Gastrocnemius medialis (tissue), 4 donors: ENCODE results near the gene SNRPD3. TPM values are rescaled to one million over a fixed set of nuclear protein-coding genes. Genes with fewer than 3 reads are reported as not detected.

Source experiments
- ATAC-seq, 2 donors: fragments of 150-250 bp; one replicate each; pipeline ENCODE4 v1.9.1; 2016
- DNase-seq, 2 donors: peaks; one replicate each; pipeline ENCODE4 v3.0.0-alpha.2; 2019
- H3K27ac ChIP-seq, 4 donors: fragments of 200-600 bp; sonication (generic); 1 replicate in 1 of 4; 2 replicates in 3 of 4; pipeline ENCODE4 v1.5.1; 2016 to 2018; ENCODE audit warnings: mild to moderate bottlenecking in 2 of 4, moderate library complexity in 1 of 4
- H3K27me3 ChIP-seq, 3 donors: fragments of 200-600 bp; sonication (generic) in 2 of 3; 1 replicate in 1 of 3; 2 replicates in 2 of 3; pipeline versions ENCODE4 v1.5.1 to v1.6.0; 2016 to 2019; ENCODE audit warnings: mild to moderate bottlenecking in 1 of 3, moderate library complexity in 1 of 3
- H3K36me3 ChIP-seq, 2 donors: fragments of 200-600 bp; sonication (generic) in 1 of 2; one replicate each; pipeline ENCODE4 v1.5.1; 2017 to 2018
- H3K4me1 ChIP-seq, 2 donors: fragments of 200-600 bp; sonication (generic) in 1 of 2; one replicate each; pipeline ENCODE4 v1.5.1; 2016 to 2017; ENCODE audit warnings: mild to moderate bottlenecking in 2 of 2
- H3K4me3 ChIP-seq, 4 donors: fragments of 200-600 bp; sonication (generic) in 3 of 4; 1 replicate in 1 of 4; 2 replicates in 3 of 4; pipeline ENCODE4 v1.5.1; 2016 to 2019; ENCODE audit warnings: mild to moderate bottlenecking in 2 of 4
- H3K9me3 ChIP-seq, 3 donors: fragments of 200-600 bp; sonication (generic) in 2 of 3; 1 replicate in 1 of 3; 2 replicates in 2 of 3; pipeline ENCODE4 v1.5.1; 2016 to 2019
- POLR2A ChIP-seq, 2 donors: fragments of 450-650 bp; IDR thresholded peaks; one replicate each; pipeline ENCODE4 v1.6.1; 2017; ENCODE audit warnings: antibody characterized with exemption in 2 of 2, mild to moderate bottlenecking in 2 of 2, moderate library complexity in 2 of 2
- in situ Hi-C, 4 donors: fragments of 200-750 bp; cut with MboI; loops; one replicate each; pipeline versions ENCODE4 v1.15.0 to v1.8.0; 2017; ENCODE audit warnings: low sequenced_read_pairs in 4 of 4
- intact Hi-C: fragments of 100-400 bp; cut with DNase I; formaldehyde crosslinking; loops from one replicate; pipeline ENCODE4 v1.15.1; 2023; ENCODE audit warnings: low total_unique reads
- total RNA-seq, 4 donors: library from RNA; depleted of rRNA; stranded (reverse); fragments of >200 nt; gene quantifications; one replicate each; pipeline versions ENCODE4 v1.1.0 to v1.2.3, GENCODE V29; 2016
- TF ChIP-seq, protein P1 (sequence below), 5 experiments: fragments of 450-650 bp in 3 of 5; fragments of 200-600 bp in 2 of 5; sonication (generic) in 2 of 5; IDR thresholded peaks in 4 of 5; conservative IDR thresholded peaks in 1 of 5; 1 replicate in 4 of 5; 2 replicates in 1 of 5; pipeline ENCODE4 v1.5.1; 2016 to 2019; ENCODE audit warnings: antibody characterized with exemption in 5 of 5, mild to moderate bottlenecking in 3 of 5, moderate library complexity in 3 of 5

The SNRPD3 gene
- total RNA-seq, 4 donors from 2014 or later: 119 to 166 (median 145) TPM

DNA sequence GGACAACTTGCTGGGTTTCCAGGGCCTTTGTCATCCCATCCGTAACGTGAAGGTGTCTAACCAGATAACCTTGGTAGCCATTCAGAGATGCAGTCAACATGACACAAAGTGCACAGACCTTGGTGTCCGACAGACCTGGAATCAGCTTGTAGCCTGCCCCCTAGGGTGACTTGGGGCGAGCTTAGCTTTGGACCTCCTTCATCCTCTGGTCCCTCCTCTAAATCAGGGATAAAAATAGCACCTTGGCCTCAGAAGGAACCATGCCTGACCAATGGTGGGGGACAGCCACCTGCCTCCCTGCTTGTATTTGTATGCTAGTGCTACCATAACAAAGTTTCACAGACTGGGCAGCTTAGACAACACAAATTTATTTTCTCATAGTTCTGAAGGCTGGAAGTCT lies 3.7 kb downstream of the SNRPD3 start:
- no peak for DNase-seq
- no peak for TF ChIP-seq POLR2A (IDR thresholded peaks at IDR 0.05)
- TF ChIP-seq, protein P1, sequence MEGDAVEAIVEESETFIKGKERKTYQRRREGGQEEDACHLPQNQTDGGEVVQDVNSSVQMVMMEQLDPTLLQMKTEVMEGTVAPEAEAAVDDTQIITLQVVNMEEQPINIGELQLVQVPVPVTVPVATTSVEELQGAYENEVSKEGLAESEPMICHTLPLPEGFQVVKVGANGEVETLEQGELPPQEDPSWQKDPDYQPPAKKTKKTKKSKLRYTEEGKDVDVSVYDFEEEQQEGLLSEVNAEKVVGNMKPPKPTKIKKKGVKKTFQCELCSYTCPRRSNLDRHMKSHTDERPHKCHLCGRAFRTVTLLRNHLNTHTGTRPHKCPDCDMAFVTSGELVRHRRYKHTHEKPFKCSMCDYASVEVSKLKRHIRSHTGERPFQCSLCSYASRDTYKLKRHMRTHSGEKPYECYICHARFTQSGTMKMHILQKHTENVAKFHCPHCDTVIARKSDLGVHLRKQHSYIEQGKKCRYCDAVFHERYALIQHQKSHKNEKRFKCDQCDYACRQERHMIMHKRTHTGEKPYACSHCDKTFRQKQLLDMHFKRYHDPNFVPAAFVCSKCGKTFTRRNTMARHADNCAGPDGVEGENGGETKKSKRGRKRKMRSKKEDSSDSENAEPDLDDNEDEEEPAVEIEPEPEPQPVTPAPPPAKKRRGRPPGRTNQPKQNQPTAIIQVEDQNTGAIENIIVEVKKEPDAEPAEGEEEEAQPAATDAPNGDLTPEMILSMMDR (IDR thresholded peaks at IDR 0.05 in 4 of 5, conservative IDR thresholded peaks at IDR 0.05 in 1 of 5): no peak
- H3K27me3 ChIP-seq: no peaks in the 10 kb centered on the region
- H3K27ac ChIP-seq: peak overlapping the region; percentile 49 to 87 (median 69)
- H3K9me3 ChIP-seq: no peaks in the 10 kb centered on the region
- no peak for ATAC-seq
- H3K36me3 ChIP-seq: peaks cover 0 to 16% of the 10 kb centered on the region in 2 donors
- no peak overlapping the region for H3K4me3 ChIP-seq
- peaks cover 60 to 76% of the 10 kb centered on the region in 2 donors for H3K4me1 ChIP-seq
- in situ Hi-C loops: no loop called here
- intact Hi-C loops: no loop called here

DNA sequence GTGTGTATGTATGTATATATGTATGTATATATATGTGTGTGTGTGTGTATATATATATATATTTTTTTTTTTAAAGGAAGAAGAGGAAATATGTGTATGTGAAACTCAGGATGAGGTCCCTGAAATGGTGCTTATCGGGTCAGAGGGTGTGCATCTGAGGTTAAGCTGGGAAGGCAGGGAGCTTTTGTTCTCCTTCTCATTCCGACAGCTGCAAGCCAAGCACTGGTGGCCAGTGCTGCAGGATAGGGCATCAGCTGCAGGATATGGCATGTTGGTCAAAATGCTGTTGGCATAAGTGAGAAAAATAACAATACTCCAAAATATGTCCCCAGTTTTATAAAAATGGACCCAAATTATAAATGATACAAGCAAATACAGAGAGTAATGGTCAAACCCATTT lies 7.4 kb downstream of the SNRPD3 start:
- peak overlapping the region; percentile 77 to 91 (median 88) for H3K27ac ChIP-seq
- no peaks in the 10 kb centered on the region for H3K27me3 ChIP-seq
- peaks cover 0 to 12% of the 10 kb centered on the region in 2 donors for H3K36me3 ChIP-seq
- H3K4me1 ChIP-seq: peaks cover 66 to 88% of the 10 kb centered on the region in 2 donors
- ATAC-seq (no peak), DNase-seq (no peak)
- in situ Hi-C loops: no loop called here
- intact Hi-C loops: no loop called here
- H3K9me3 ChIP-seq: no peaks in the 10 kb centered on the region
- H3K4me3 ChIP-seq: no peak overlapping the region
- TF ChIP-seq, protein P1 (IDR thresholded peaks at IDR 0.05 in 4 of 5, conservative IDR thresholded peaks at IDR 0.05 in 1 of 5): no peak
- no peak for TF ChIP-seq POLR2A (IDR thresholded peaks at IDR 0.05)

DNA sequence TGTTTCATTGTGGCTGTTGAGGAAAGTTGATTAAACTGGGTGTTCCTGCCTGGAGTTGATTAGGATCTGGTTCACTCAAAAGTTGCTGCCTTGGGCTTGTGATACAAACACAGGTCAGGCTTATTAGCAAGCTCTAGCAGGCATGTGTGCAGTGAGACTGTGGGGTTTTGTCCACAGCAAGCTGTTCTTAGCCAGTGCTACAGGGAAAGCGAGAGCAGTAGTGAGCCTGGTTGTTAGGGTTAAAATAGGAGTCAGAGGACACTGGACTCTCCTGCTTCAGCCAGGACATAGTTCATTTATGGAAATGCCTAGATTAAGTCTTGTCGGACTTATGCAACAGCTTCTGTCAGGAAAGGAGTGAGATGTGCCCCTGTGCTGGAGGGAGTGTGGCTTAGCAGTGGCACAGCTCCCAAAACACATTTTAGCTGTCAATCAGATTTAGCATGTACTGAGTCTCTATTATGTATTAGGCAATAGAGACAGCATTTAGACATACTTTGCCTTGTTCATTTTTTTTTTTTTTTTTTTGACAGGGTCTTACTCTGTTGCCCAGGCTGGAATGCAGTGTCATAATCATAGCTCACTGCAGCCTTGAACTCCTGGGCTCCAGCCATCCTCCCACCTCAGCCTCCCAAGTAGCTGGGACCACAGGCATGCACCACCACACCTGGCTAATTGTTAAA lies 8.7 kb downstream of the SNRPD3 start:
- H3K9me3 ChIP-seq: no peaks in the 10 kb centered on the region
- H3K27me3 ChIP-seq: no peaks in the 10 kb centered on the region
- H3K4me3 ChIP-seq: no peak overlapping the region
- DNase-seq (peak; percentile 72 to 88), ATAC-seq (peak; percentile 97 to 99)
- intact Hi-C loops: loop anchor here (2.0 kb wide), 1 partner anchor 24 kb away; no protein-coding TSS in a partner anchor
- peak overlapping the region; percentile 77 to 91 (median 88) for H3K27ac ChIP-seq
- H3K36me3 ChIP-seq: peaks cover 0 to 17% of the 10 kb centered on the region in 2 donors
- in situ Hi-C loops: no loop called here
- no peak for TF ChIP-seq POLR2A (IDR thresholded peaks at IDR 0.05)
- TF ChIP-seq, protein P1 (IDR thresholded peaks at IDR 0.05 in 4 of 5, conservative IDR thresholded peaks at IDR 0.05 in 1 of 5): no peak
- H3K4me1 ChIP-seq: peaks cover 60 to 76% of the 10 kb centered on the region in 2 donors

DNA sequence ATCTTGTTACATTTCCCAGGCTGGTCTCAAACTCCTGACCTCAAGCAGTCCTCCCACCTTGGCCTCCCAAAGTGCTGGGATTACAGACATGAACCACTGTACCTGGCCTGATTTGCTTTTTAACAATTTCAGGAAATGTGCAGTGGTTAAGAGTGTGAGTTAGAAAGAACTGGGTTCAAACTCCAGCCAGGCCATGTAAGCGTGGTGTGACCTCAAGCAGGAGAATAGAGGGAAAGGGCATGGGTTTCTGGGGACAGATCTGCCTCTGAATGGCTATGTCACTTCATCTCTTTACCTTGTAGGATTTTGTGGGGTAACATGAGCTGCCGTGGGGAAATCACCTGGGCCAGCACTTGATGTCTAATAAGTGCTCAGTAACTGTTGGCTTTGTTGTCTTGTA lies 9.3 kb downstream of the SNRPD3 start:
- H3K9me3 ChIP-seq: no peaks in the 10 kb centered on the region
- in situ Hi-C loops (no loop called here), intact Hi-C loops (loop anchor here (2.0 kb wide), 1 partner anchor 24 kb away; no protein-coding TSS in a partner anchor)
- peak overlapping the region; percentile 77 to 91 (median 88) for H3K27ac ChIP-seq
- H3K4me1 ChIP-seq: peaks cover 56 to 71% of the 10 kb centered on the region in 2 donors
- DNase-seq (peak in 1 of 2 donors; percentile 43), ATAC-seq (peak; percentile 18 to 45)
- no peaks in the 10 kb centered on the region for H3K27me3 ChIP-seq
- peaks cover 0 to 19% of the 10 kb centered on the region in 2 donors for H3K36me3 ChIP-seq
- TF ChIP-seq, protein P1 (IDR thresholded peaks at IDR 0.05 in 4 of 5, conservative IDR thresholded peaks at IDR 0.05 in 1 of 5): no peak
- TF ChIP-seq POLR2A (IDR thresholded peaks at IDR 0.05): no peak
- H3K4me3 ChIP-seq: no peak overlapping the region
